ENCODE measurements around the gene MAPKAPK2. TPM values are rescaled to one million over a fixed set of nuclear protein-coding genes. Genes with fewer than 3 reads are reported as not detected.

The MAPKAPK2 gene
- total RNA-seq, 1 experiment from 2014 or later = 96.2 TPM

DNA sequence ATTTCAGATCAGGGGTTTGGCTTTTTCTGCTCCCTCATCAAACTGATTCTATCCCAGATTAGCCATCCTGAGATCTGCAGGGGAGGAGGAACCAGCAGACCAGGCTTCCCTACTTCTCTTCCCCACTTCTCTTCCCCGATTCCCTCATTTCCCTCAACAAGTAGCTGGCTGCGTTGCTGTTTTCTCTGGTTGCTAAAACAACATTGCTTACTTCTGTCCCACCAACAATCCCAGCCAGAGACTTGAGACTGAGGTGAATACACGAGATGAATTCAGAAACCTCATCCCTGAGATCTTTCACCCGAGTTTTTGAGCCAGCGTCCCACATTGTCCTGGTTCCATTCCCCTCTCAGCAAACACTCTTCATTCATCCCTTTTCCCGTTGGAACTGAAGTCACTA is 27.0 kb upstream of the MAPKAPK2 start:
- CTCF ChIA-PET = interaction anchor here (1.6 kb wide), 1 partner anchor 8 kb away, joined by 3 read pairs; no protein-coding TSS in a partner anchor
- no peak for DNase-seq

DNA sequence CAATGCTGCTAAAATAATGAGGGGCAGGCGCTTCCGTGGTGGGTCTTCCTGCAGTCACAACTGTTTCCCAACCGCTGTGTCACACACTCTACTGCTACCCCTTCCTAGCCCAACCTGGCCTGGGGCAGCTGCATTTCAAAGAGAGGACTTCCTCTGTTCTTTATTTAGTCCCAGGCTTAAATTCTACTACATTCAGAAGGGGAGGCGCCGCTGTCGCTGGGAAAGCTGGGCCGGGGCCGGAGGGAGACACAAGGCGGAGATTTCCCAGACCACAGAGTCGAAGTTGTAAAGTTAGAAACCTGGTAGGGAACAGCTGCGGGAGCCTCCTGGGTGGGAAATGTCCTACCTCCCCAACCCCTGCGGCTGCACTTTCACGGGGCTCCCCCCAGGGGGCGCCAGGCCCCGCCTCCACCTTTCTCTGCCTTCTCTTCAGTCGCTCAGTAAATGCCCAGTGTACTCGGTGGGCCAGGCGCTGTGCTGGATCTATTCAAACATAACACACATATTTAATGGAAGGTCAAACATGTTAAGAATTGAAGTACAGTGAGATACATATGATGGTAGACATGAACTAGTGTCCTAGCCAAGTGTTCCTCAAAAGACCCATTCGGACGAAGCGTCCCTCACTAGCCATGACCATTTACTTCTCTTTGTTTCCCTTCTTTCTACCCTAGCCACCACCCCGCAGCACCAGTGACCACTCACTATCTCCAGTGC is 26.3 kb upstream of the MAPKAPK2 start:
- TF ChIP-seq, protein P1, sequence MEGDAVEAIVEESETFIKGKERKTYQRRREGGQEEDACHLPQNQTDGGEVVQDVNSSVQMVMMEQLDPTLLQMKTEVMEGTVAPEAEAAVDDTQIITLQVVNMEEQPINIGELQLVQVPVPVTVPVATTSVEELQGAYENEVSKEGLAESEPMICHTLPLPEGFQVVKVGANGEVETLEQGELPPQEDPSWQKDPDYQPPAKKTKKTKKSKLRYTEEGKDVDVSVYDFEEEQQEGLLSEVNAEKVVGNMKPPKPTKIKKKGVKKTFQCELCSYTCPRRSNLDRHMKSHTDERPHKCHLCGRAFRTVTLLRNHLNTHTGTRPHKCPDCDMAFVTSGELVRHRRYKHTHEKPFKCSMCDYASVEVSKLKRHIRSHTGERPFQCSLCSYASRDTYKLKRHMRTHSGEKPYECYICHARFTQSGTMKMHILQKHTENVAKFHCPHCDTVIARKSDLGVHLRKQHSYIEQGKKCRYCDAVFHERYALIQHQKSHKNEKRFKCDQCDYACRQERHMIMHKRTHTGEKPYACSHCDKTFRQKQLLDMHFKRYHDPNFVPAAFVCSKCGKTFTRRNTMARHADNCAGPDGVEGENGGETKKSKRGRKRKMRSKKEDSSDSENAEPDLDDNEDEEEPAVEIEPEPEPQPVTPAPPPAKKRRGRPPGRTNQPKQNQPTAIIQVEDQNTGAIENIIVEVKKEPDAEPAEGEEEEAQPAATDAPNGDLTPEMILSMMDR (IDR thresholded peaks at IDR 0.05; ENCODE audit: unreplicated experiment) = peak; percentile 63
- Mint-ChIP-seq H3K4me3 (ENCODE audit: low read depth, unreplicated experiment) (no peak overlapping the region), H3K4me1 (ENCODE audit: low read depth, unreplicated experiment) (no peaks in the 10 kb centered on the region), H3K27me3 (ENCODE audit: unreplicated experiment) (peaks cover 69% of the 10 kb centered on the region), H3K9me3 (ENCODE audit: low read depth, unreplicated experiment) (no peaks in the 10 kb centered on the region), H3K36me3 (ENCODE audit: insufficient read depth, unreplicated experiment) (no peaks in the 10 kb centered on the region), H3K27ac (ENCODE audit: unreplicated experiment) (no peak overlapping the region)
- no TSS peak for BruUV-seq (replicated peaks)
- intact Hi-C loops (cut with micrococcal nuclease; ENCODE audit: unreplicated experiment) = no loop called here
- CTCF ChIA-PET = no interaction called here
- DNase-seq = peak; percentile 30

More for the DNA sequence above, 27.0 kb upstream of the MAPKAPK2 start:
- H3K9me3 Mint-ChIP-seq (ENCODE audit: low read depth, unreplicated experiment) = no peaks in the 10 kb centered on the region
- H3K27ac Mint-ChIP-seq (ENCODE audit: unreplicated experiment) = no peak overlapping the region
- H3K27me3 Mint-ChIP-seq (ENCODE audit: unreplicated experiment) = peaks cover 63% of the 10 kb centered on the region
- H3K36me3 Mint-ChIP-seq (ENCODE audit: insufficient read depth, unreplicated experiment) = no peaks in the 10 kb centered on the region
- no peak overlapping the region for H3K4me3 Mint-ChIP-seq (ENCODE audit: low read depth, unreplicated experiment)
- BruUV-seq (replicated peaks) = no TSS peak
- TF ChIP-seq, protein P1 (IDR thresholded peaks at IDR 0.05; ENCODE audit: unreplicated experiment) = no peak
- intact Hi-C loops (cut with micrococcal nuclease; ENCODE audit: unreplicated experiment) = no loop called here
- H3K4me1 Mint-ChIP-seq (ENCODE audit: low read depth, unreplicated experiment) = peaks cover 6% of the 10 kb centered on the region

GRCh38 chr1:206658981-206659273 is 25.8 kb upstream of the MAPKAPK2 start:
- Mint-ChIP-seq H3K27ac (ENCODE audit: unreplicated experiment) (no peak overlapping the region), H3K4me1 (ENCODE audit: low read depth, unreplicated experiment) (no peaks in the 10 kb centered on the region), H3K36me3 (ENCODE audit: insufficient read depth, unreplicated experiment) (no peaks in the 10 kb centered on the region), H3K27me3 (ENCODE audit: unreplicated experiment) (peaks cover 70% of the 10 kb centered on the region), H3K4me3 (ENCODE audit: low read depth, unreplicated experiment) (no peak overlapping the region), H3K9me3 (ENCODE audit: low read depth, unreplicated experiment) (no peaks in the 10 kb centered on the region)
- TF ChIP-seq, protein P1 (IDR thresholded peaks at IDR 0.05; ENCODE audit: unreplicated experiment) = no peak
- no TSS peak for BruUV-seq (replicated peaks)
- CTCF ChIA-PET = interaction anchor here (0.7 to 0.9 kb wide), 2 partner anchors 16 to 65 kb away, joined by 3 to 9 read pairs; no protein-coding TSS in a partner anchor
- intact Hi-C loops (cut with micrococcal nuclease; ENCODE audit: unreplicated experiment) = no loop called here
- DNase-seq = no peak

GRCh38 chr1:206660136-206660535 is 24.6 kb upstream of the MAPKAPK2 start:
- Mint-ChIP-seq H3K9me3 (ENCODE audit: low read depth, unreplicated experiment) (no peaks in the 10 kb centered on the region), H3K27ac (ENCODE audit: unreplicated experiment) (no peak overlapping the region), H3K4me1 (ENCODE audit: low read depth, unreplicated experiment) (no peaks in the 10 kb centered on the region), H3K36me3 (ENCODE audit: insufficient read depth, unreplicated experiment) (no peaks in the 10 kb centered on the region), H3K27me3 (ENCODE audit: unreplicated experiment) (peaks cover 77% of the 10 kb centered on the region), H3K4me3 (ENCODE audit: low read depth, unreplicated experiment) (no peak overlapping the region)
- CTCF ChIA-PET = interaction anchor here (0.6 to 1.1 kb wide), 3 partner anchors 29 to 911 kb away, joined by 3 to 4 read pairs (median 3); partner anchors contain the start of gene EIF2D
- TF ChIP-seq, protein P1 (IDR thresholded peaks at IDR 0.05; ENCODE audit: unreplicated experiment) = no peak
- intact Hi-C loops (cut with micrococcal nuclease; ENCODE audit: unreplicated experiment) = loop anchor here (5.0 kb wide), 1 partner anchor 183 kb away; no protein-coding TSS in a partner anchor
- BruUV-seq (replicated peaks) = no TSS peak
- DNase-seq = no peak

All from Calu3 (cell line).